Smooth muscle cell (in vitro differentiated cells): Measurements from ENCODE around the gene OSBPL10. TPM values are rescaled to one million over a fixed set of nuclear protein-coding genes. Genes with fewer than 3 reads are reported as not detected.

Source experiments
- DNase-seq: peaks from one replicate; lab custom pipeline; 2025; ENCODE audit not compliant: unreplicated experiment; lab: John Stamatoyannopoulos, UW
- H2AFZ ChIP-seq: fragments of 200-600 bp; sonication (generic); 2 replicates; pipeline ENCODE4 v1.6.0; 2016; ENCODE audit warnings: antibody characterized with exemption, low read depth, mild to moderate bottlenecking
- H3F3A ChIP-seq: fragments of 200-600 bp; sonication (generic); 2 replicates; pipeline ENCODE4 v1.6.0; 2017; ENCODE audit warnings: antibody characterized with exemption, low read depth
- H3K27ac ChIP-seq: fragments of 200-600 bp; sonication (generic); 2 replicates; pipeline ENCODE4 v1.5.1; 2016; ENCODE audit warnings: low read depth, mild to moderate bottlenecking
- H3K27me3 ChIP-seq: fragments of 200-600 bp; sonication (generic); 2 replicates; pipeline ENCODE4 v1.6.1; 2016; ENCODE audit warnings: low read depth, mild to moderate bottlenecking
- H3K36me3 ChIP-seq: fragments of 200-600 bp; sonication (generic); 2 replicates; pipeline ENCODE4 v1.5.1; 2016; ENCODE audit warnings: low read depth
- H3K4me1 ChIP-seq: fragments of 200-600 bp; sonication (generic); 2 replicates; pipeline ENCODE4 v1.5.1; 2016; ENCODE audit warnings: low read depth
- H3K4me2 ChIP-seq: fragments of 200-600 bp; sonication (generic); 2 replicates; pipeline ENCODE4 v1.6.0; 2016; ENCODE audit warnings: mild to moderate bottlenecking
- H3K4me3 ChIP-seq: fragments of 200-600 bp; sonication (generic); 2 replicates; pipeline ENCODE4 v1.5.1; 2016; ENCODE audit warnings: mild to moderate bottlenecking
- H3K79me2 ChIP-seq: fragments of 200-600 bp; sonication (generic); 2 replicates; pipeline ENCODE4 v1.6.0; 2016; ENCODE audit warnings: low read depth, mild to moderate bottlenecking
- H3K9ac ChIP-seq: fragments of 200-600 bp; sonication (generic); 2 replicates; pipeline ENCODE4 v1.6.0; 2016; ENCODE audit warnings: low read depth
- H3K9me3 ChIP-seq: fragments of 200-600 bp; sonication (generic); replicated peaks from 2 replicates; pipeline ENCODE4 v1.5.1; 2016; ENCODE audit warnings: low read depth
- H4K20me1 ChIP-seq: fragments of 200-600 bp; sonication (generic); 2 replicates; pipeline ENCODE4 v1.6.0; 2016; ENCODE audit warnings: low read depth
- WGBS: methylation state at CpG from one replicate; pipeline ENCODE4 v1.1.7; 2016; ENCODE audit warnings: low lambda C conversion rate; 5-methylcytosine and 5-hydroxymethylcytosine counted together
- polyA plus RNA-seq: library from polyadenylated mRNA; unstranded; fragments of >200 nt; fragmentation: Nextera tagmentation; extraction: Ambion mirVana; gene quantifications from 2 replicates; pipeline ENCODE4 v1.2.1, GENCODE V29; 2016
- total RNA-seq: library from RNA; depleted of rRNA; stranded (reverse); fragments of >200 nt; gene quantifications from 2 replicates; pipeline ENCODE4 v1.2.3, GENCODE V29; 2014
- TF ChIP-seq, protein P1 (sequence below): fragments of 200-600 bp; sonication (generic); IDR thresholded peaks from 2 replicates; pipeline ENCODE4 v1.5.1; 2017; ENCODE audit warnings: borderline replicate concordance, mild to moderate bottlenecking, antibody characterized with exemption; ENCODE audit not compliant: insufficient read depth, poor library complexity, severe bottlenecking

Gene OSBPL10
- total and polyA plus RNA-seq, 2 experiments from 2014 or later = 48.9 to 91.5 TPM

DNA sequence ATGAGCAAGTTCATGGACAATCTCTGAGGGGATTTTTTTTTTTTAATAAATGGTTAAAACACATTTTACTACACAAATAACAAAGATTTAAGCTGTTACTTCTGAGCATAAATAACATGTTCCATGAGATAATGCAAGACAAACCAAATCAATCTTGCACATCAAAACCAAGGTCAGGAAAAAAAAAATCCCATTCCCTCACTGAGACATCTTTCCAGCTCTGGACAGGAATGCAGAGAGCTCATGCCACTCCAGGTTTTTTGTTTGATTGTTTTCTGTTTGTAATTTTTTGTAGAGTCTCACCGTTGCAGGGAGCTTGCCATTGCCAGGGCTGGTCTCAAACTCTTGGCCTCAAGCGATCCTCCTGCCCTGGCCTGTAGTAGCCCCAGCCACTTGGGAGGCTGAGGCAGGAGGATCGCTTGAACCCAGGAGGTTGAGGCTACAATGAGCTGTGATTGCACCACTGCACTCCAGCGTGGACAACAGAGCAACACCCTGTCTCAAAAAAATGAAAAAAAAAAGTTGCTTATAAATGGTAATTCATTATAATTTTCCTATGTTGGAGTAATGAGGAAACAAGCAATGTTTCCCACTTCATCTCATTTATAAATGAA, 14.0 kb downstream of the OSBPL10 start:
- Histone ChIP-seq H3K4me1 (peaks cover 33% of the 10 kb centered on the region), H3K4me3 (no peak overlapping the region), H3K9me3 (no peaks in the 10 kb centered on the region), H3K4me2 (peak overlapping the region; percentile 86), H4K20me1 (no peaks in the 10 kb centered on the region), H3K36me3 (no peaks in the 10 kb centered on the region), H3F3A (peaks cover 56% of the 10 kb centered on the region), H3K79me2 (peaks cover 61% of the 10 kb centered on the region), H2AFZ (no peak overlapping the region), H3K27ac (peak overlapping the region; percentile 98), H3K9ac (no peak overlapping the region), H3K27me3 (no peaks in the 10 kb centered on the region)
- 92% methylated on average over 4 of the region's 4 CpGs for WGBS
- DNase-seq = no peak
- TF ChIP-seq, protein P1, sequence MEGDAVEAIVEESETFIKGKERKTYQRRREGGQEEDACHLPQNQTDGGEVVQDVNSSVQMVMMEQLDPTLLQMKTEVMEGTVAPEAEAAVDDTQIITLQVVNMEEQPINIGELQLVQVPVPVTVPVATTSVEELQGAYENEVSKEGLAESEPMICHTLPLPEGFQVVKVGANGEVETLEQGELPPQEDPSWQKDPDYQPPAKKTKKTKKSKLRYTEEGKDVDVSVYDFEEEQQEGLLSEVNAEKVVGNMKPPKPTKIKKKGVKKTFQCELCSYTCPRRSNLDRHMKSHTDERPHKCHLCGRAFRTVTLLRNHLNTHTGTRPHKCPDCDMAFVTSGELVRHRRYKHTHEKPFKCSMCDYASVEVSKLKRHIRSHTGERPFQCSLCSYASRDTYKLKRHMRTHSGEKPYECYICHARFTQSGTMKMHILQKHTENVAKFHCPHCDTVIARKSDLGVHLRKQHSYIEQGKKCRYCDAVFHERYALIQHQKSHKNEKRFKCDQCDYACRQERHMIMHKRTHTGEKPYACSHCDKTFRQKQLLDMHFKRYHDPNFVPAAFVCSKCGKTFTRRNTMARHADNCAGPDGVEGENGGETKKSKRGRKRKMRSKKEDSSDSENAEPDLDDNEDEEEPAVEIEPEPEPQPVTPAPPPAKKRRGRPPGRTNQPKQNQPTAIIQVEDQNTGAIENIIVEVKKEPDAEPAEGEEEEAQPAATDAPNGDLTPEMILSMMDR = no peak

DNA sequence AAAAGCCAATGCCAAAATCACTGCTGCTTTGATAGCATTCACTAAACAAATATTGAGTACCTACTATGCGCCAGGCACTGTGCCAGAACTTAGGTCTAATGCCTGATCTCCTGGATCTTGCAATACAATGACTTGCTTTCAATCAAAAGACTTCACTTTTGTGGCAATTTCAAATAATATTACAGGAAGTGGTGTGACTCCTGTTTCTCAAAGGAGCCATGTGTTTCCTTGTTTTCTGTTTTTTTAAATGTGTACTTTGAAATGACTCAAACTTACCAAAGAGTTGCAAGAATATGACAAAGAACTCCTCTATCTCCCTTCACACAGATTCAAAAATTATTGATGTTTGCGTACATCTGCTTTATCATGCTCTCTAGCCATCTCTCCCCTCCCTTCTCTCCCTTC, 18.3 kb downstream of the OSBPL10 start:
- DNase-seq = no peak
- 69% methylated on average over 2 of the region's 2 CpGs for WGBS
- no peaks in the 10 kb centered on the region for H3K27me3 ChIP-seq
- H2AFZ ChIP-seq = no peak overlapping the region
- no peak overlapping the region for H3K4me3 ChIP-seq
- no peak overlapping the region for H3K9ac ChIP-seq
- peak overlapping the region; percentile 24 for H3K4me2 ChIP-seq
- H3K4me1 ChIP-seq = peaks cover 39% of the 10 kb centered on the region
- no peaks in the 10 kb centered on the region for H3K36me3 ChIP-seq
- H3K79me2 ChIP-seq = peaks cover 92% of the 10 kb centered on the region
- TF ChIP-seq, protein P1 = no peak
- peak overlapping the region; percentile 58 for H3K27ac ChIP-seq
- H3K9me3 ChIP-seq = no peaks in the 10 kb centered on the region
- H3F3A ChIP-seq = peaks cover 39% of the 10 kb centered on the region
- H4K20me1 ChIP-seq = no peaks in the 10 kb centered on the region

DNA sequence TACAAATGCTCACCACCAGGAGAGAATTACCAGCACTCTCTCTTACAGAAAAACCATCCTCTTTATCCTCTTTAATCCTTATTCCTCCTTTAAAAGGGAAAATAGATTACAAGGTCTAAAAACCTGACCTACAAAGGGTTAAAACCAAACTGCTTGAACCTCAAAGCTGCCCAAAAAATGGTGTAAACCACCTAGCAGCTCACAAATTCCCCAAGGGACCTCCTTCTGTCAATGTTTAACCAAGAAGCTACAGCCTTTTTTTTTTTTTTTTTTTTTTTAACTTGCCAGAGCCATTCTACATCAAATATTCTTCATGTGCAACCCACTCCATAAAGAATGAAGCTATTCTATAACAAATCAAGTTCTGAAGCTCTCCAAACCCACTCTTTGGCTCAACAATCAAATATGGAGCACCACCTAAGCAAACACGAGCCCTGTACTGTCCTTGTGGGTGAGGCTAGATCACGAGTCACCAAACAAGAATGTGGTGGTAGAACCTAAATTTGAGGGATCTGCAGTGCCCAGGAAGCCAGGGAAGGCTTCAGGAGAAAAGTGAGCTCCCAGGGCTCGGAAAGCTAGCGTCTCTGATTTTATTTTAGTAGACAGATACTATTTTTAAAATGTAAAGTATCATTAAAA, 20.1 kb downstream of the OSBPL10 start:
- TF ChIP-seq, protein P1 = no peak
- DNase-seq = no peak
- Histone ChIP-seq H3K9ac (peak overlapping the region; percentile 77), H3F3A (peaks cover 22% of the 10 kb centered on the region), H3K36me3 (peaks cover under 1% of the 10 kb centered on the region), H3K4me1 (peaks cover 35% of the 10 kb centered on the region), H3K9me3 (no peaks in the 10 kb centered on the region), H3K4me2 (peak overlapping the region; percentile 80), H3K79me2 (peaks cover 92% of the 10 kb centered on the region), H4K20me1 (no peaks in the 10 kb centered on the region), H3K27me3 (no peaks in the 10 kb centered on the region), H2AFZ (no peak overlapping the region), H3K4me3 (peak overlapping the region; percentile 38), H3K27ac (peak overlapping the region; percentile 91)
- 24% methylated on average over 4 of the region's 4 CpGs for WGBS
